Cardiac fibroblast (primary cell): Measurements from ENCODE around the gene FUT7.
A peak's percentile ranks its signal among the peaks of the same experiment; 100 is the strongest.
"Not testable (repeated sequence)": the region's sequence is repeated elsewhere in the genome, so short reads cannot be mapped to it uniquely, and the experiment has no call there.

Source experiments
- DNase-seq, 2 donors: peaks; one replicate each; pipeline versions ENCODE4 v3.0.0 to v3.0.0-alpha.2; 2010; ENCODE audit warnings: low read depth in 2 of 2
- H3K4me3 ChIP-seq, 2 donors: replicated peaks in 1 of 2; 1 replicate in 1 of 2; 2 replicates in 1 of 2; pipeline ENCODE4 v1.5.1; 2011; ENCODE audit warnings: low read depth in 2 of 2, low read length in 2 of 2, mild to moderate bottlenecking in 2 of 2, moderate library complexity in 1 of 2
- CTCF ChIP-seq: IDR thresholded peaks from one replicate; pipeline ENCODE4 v1.5.1; 2011; ENCODE audit warnings: low read depth, mild to moderate bottlenecking, low read length, inconsistent platforms

FUT7 gene

DNA sequence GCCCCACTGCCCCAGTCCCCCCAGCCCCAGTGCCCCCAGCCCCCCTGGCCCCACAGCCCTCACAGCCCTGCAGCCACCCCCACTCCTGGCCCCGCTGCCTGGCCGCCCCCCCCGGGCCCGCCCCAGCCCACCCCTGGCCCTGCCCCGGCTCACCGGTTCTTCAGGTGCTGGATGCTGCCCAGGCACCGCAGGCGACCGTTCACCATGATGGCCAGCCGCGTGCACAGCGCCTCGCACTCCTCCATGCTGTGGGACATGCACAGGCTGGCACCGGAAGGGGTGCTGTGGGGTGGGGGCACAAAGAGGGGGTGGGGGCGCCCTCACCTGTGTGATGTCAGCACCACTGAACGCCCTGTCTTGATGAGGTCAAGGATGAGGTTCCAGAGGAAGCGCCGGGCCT is 22.7 kb downstream of the FUT7 start:
- TF ChIP-seq CTCF = no peak
- no peak overlapping the region for H3K4me3 ChIP-seq
- no peak for DNase-seq

DNA sequence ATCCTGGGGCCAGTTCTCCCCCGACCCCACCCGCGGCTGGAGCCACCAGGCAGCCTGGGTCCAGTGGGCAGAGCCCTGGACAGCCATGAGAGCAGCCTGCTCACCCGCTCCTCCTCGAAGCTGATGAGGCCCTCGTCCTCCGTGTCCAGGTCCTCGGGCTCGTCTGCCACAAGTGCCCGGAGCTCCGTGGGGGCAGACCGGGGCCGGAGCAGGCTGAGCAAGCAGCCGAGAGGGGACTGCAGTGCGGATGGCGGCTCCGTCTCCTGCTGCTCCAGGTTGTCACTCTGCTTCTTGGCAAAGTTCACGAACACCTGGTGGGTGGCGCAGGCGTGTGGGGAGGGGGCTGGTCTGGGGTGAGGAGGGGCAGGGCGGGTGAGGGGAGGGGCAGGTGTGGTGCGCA is 23.6 kb downstream of the FUT7 start:
- H3K4me3 ChIP-seq = no peak overlapping the region
- TF ChIP-seq CTCF = no peak
- no peak for DNase-seq

DNA sequence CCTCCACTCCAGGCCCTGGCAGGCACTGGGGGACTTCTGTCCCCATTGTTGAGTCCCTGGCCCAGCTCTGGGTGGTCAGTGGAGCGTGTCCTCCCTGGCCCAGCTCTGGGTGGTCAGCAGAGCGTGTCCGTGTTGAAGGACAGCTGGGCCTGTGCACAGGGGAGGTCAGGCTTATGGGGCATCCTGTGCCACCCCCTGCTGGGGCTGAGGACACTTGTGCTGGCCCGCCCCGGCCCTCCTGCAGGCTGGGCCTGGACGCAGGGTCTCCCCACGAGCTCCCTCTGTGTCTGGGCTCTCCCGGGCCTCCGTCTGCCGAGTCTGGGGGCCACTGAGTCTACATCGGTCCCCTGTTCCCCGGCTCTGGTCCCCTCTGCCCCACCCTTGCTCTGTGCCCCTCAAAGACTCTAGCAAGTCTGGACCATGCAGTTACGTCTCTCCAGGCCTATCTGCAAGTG is 24.0 kb downstream of the FUT7 start:
- TF ChIP-seq CTCF = no peak
- DNase-seq = no peak

DNA sequence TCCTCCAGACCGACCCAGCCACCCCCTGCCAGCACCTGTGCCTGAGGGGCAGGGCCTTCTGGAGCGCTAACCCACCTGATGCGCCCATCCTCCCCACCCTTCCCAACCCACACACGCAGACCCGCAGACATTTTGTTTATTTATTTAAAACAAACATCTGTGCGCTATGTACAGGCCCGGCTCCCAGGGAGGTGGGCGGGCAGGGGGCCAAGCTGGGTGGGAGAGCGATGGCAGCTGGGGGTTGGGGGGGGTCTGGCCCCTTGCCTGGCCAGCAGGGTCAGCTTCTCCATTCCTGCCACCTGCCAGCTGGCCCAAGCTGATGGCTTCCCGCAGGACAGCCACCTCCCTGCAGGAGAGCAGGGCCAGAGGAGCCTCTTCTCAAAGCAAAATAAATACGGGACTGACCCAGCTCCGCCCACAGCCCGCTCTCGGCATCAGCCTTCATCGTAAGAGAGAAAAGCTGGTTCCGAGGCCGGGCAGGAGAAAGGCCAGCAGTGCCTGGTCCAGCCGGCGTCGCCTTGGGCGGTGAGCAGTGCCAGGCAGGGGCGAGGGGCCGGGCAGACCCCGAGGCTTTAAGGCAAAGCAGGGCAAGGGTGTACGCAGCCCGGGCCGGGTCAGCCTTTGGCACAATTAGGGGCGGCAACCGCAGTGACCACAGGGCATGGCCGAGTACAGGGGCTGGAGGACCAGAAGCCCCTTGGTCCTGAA is 24.6 kb downstream of the FUT7 start:
- no peak for TF ChIP-seq CTCF
- H3K4me3 ChIP-seq = no peak overlapping the region
- no peak for DNase-seq

More for the DNA sequence above, 24.0 kb downstream of the FUT7 start:
- H3K4me3 ChIP-seq = no peak overlapping the region

DNA sequence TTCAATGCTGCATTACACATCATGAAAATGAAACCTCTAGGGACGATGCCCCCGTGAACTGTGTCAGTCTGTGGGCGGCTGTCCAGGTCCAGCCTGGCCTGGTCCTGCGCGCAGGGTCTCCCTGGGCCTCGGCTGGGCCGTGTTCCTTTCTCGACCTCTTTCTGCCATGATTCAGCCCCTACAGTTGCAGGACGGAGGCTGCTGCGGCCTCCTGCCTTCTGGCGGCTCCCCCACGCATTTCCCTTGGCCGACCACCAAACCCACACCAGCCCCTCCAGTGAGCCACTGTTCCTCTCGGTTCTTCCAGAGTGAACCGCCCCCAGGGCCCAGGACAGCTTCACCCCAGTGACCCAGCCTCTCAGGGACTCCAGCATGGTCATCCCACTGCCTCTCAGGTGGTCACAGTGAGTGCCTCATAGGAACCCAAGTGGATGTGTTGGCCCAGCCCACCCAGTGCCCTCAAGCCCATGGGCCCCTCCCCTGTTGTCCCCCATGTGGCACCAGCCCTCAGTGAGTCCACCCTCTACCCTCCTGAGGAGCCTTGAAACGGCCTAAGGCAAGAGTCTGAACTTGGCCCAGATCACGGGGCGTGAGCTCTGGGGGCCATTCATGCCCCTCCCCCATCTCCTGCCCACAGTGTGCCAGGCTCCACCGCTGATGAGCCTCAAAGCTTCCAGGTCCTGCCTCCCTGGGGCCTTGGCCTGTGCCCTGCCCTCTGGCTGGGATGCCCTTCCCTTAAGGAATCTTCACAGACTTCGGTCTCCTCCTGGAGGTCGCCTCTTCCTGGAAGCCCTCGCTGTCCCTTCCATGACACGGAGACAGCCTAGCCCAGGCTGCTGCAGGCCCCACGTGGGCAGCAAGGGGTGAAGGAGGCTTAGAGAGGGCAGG is 25.5 kb downstream of the FUT7 start:
- no peak overlapping the region for H3K4me3 ChIP-seq
- no peak for TF ChIP-seq CTCF
- DNase-seq = no peak

DNA sequence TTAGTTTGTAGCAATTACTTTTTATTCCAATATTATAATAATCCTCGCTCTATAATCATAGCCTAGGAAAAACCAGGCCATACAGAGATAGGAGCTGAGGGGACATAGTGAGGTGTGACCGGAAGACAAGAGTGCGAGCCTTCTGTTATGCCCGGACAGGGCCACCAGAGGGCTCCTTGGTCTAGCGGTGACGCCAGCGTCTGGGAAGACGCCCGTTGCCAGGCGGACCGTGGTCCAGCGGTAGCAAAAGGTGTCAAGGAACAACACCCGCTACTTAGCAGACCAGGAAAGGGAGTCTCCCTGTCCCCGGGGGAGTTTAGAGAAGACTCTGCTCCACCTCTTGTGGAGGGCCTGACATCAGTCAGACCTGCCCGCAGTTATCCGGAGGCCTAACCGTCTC is 27.6 kb downstream of the FUT7 start:
- H3K4me3 ChIP-seq, DNase-seq: not testable (repeated sequence)
- peak; percentile 27 for TF ChIP-seq CTCF
